KMS-11 (cell line): ENCODE data around the gene SLC39A13.

Experiments
- H2AFZ ChIP-seq: fragments of 200-600 bp; sonication (generic); 2 replicates; pipeline ENCODE4 v1.6.1; 2016; ENCODE audit warnings: antibody characterized with exemption, mixed run types, low read depth
- H3K27ac ChIP-seq: fragments of 200-600 bp; sonication (generic); 2 replicates; pipeline ENCODE4 v1.6.1; 2016; ENCODE audit warnings: mild to moderate bottlenecking, mixed run types
- H3K27me3 ChIP-seq: fragments of 200-600 bp; sonication (generic); 2 replicates; pipeline ENCODE4 v1.6.1; 2017; ENCODE audit warnings: mild to moderate bottlenecking, low read depth, mixed run types, moderate library complexity; ENCODE audit not compliant: insufficient read depth
- H3K36me3 ChIP-seq: fragments of 200-600 bp; sonication (generic); 2 replicates; pipeline ENCODE4 v1.6.1; 2017; ENCODE audit warnings: mild to moderate bottlenecking, mixed run types; ENCODE audit not compliant: insufficient read depth
- H3K4me1 ChIP-seq: fragments of 200-600 bp; sonication (generic); 2 replicates; pipeline ENCODE4 v1.6.1; 2016; ENCODE audit warnings: mild to moderate bottlenecking, low read depth, mixed run types; ENCODE audit not compliant: poor library complexity, severe bottlenecking
- H3K4me2 ChIP-seq: fragments of 200-600 bp; sonication (generic); 2 replicates; pipeline ENCODE4 v1.7.0; 2016; ENCODE audit warnings: mild to moderate bottlenecking, mixed run types
- H3K4me3 ChIP-seq: fragments of 200-600 bp; sonication (generic); IDR thresholded peaks from 2 replicates; pipeline ENCODE4 v1.6.1; 2017; ENCODE audit warnings: low read depth, low read length, mixed read lengths; ENCODE audit not compliant: insufficient read depth
- H3K79me2 ChIP-seq: fragments of 200-600 bp; sonication (generic); 2 replicates; pipeline ENCODE4 v1.6.1; 2016; ENCODE audit warnings: low read depth, mixed run types; ENCODE audit not compliant: insufficient read depth
- H3K9ac ChIP-seq: fragments of 200-600 bp; sonication (generic); 2 replicates; pipeline ENCODE4 v1.6.1; 2016; ENCODE audit warnings: mild to moderate bottlenecking, mixed run types
- H4K20me1 ChIP-seq: fragments of 200-600 bp; sonication (generic); 2 replicates; pipeline ENCODE4 v1.6.1; 2016; ENCODE audit warnings: mild to moderate bottlenecking, mixed run types; ENCODE audit not compliant: insufficient read depth
- CTCF ChIP-seq: fragments of 200-600 bp; sonication (generic); conservative IDR thresholded peaks from 2 replicates; pipeline ENCODE4 v1.6.1; 2017; ENCODE audit warnings: low read depth, mild to moderate bottlenecking, antibody characterized with exemption, low read length, moderate library complexity, mixed read lengths

The SLC39A13 gene

GRCh38 chr11:47399860-47400767, 8.3 kb upstream of the SLC39A13 start:
- H3K27me3 ChIP-seq, result no peaks in the 10 kb centered on the region
- H3K4me3 ChIP-seq, result no peak overlapping the region
- H4K20me1 ChIP-seq, result no peaks in the 10 kb centered on the region
- peak overlapping the region; percentile 77 for H2AFZ ChIP-seq
- H3K9ac ChIP-seq, result no peak overlapping the region
- TF ChIP-seq CTCF, result no peak
- H3K79me2 ChIP-seq, result no peaks in the 10 kb centered on the region
- H3K27ac ChIP-seq, result no peak overlapping the region
- no peaks in the 10 kb centered on the region for H3K36me3 ChIP-seq
- H3K4me1 ChIP-seq, result peaks cover 9% of the 10 kb centered on the region
- H3K4me2 ChIP-seq, result peak overlapping the region; percentile 76

GRCh38 chr11:47400768-47401279, 7.6 kb upstream of the SLC39A13 start:
- no peaks in the 10 kb centered on the region for H3K79me2 ChIP-seq
- H3K4me2 ChIP-seq, result peak overlapping the region; percentile 76; the same call in 1 of the 2 replicates
- H3K4me1 ChIP-seq, result peaks cover 9% of the 10 kb centered on the region

GRCh38 chr11:47403135-47403534, 5.3 kb upstream of the SLC39A13 start:
- no peaks in the 10 kb centered on the region for H3K27me3 ChIP-seq
- no peaks in the 10 kb centered on the region for H3K36me3 ChIP-seq
- TF ChIP-seq CTCF, result no peak
- H3K4me2 ChIP-seq, result no peak overlapping the region
- no peak overlapping the region for H3K27ac ChIP-seq
- H3K9ac ChIP-seq, result no peak overlapping the region
- H4K20me1 ChIP-seq, result no peaks in the 10 kb centered on the region
- H3K4me3 ChIP-seq, result no peak overlapping the region
- H2AFZ ChIP-seq, result no peak overlapping the region
- H3K79me2 ChIP-seq, result no peaks in the 10 kb centered on the region
- peaks cover 16% of the 10 kb centered on the region for H3K4me1 ChIP-seq

More at GRCh38 chr11:47400768-47401279, 7.6 kb upstream of the SLC39A13 start:
- Histone ChIP-seq H3K27me3 (no peaks in the 10 kb centered on the region), H2AFZ (peak overlapping the region; percentile 64), H4K20me1 (no peaks in the 10 kb centered on the region), H3K9ac (no peak overlapping the region), H3K36me3 (no peaks in the 10 kb centered on the region), H3K27ac (no peak overlapping the region), H3K4me3 (no peak overlapping the region)
- TF ChIP-seq CTCF, result no peak

- no peaks in the 10 kb centered on the region for H3K27me3 ChIP-seq
- H3K79me2 ChIP-seq, result no peaks in the 10 kb centered on the region
- no peaks in the 10 kb centered on the region for H3K36me3 ChIP-seq
- TF ChIP-seq CTCF, result no peak
- no peaks in the 10 kb centered on the region for H4K20me1 ChIP-seq
- H3K4me3 ChIP-seq, result no peak overlapping the region
- H3K9ac ChIP-seq, result no peak overlapping the region
- H3K27ac ChIP-seq, result no peak overlapping the region
- H2AFZ ChIP-seq, result no peak overlapping the region
- peaks cover 16% of the 10 kb centered on the region for H3K4me1 ChIP-seq
- no peak overlapping the region for H3K4me2 ChIP-seq
These were observed 4.8 kb upstream of the SLC39A13 start for GRCh38 chr11:47403571-47403970.
